Stimulated activated naive CD4-positive, alpha-beta T cell treated with Interleukin-2 at 50 U/mL for 16 hours (primary cell): ENCODE measurements around the gene SCGB1A1.
A peak's percentile ranks its signal among the peaks of the same experiment; 100 is the strongest.
"Not testable (repeated sequence)": the region's sequence is repeated elsewhere in the genome, so short reads cannot be mapped to it uniquely, and the experiment has no call there.

Source experiments
- DNase-seq: peaks from one replicate; lab custom pipeline; 2025; lab: John Stamatoyannopoulos, UW

SCGB1A1 gene

GRCh38 chr11:62418733-62419132, at the start of gene SCGB1A1:
TSS of gene SCGB1A1 (plus strand) at chr11:62419033. CDS start at chr11:62419096, 63 bp downstream.
- DNase-seq: no peak

GRCh38 chr11:62370743-62371440, 47.9 kb upstream of the SCGB1A1 start:
- peak; percentile 27 for DNase-seq

GRCh38 chr11:62372871-62373270, 46.0 kb upstream of the SCGB1A1 start:
- no peak for DNase-seq

GRCh38 chr11:62373464-62374119, 45.2 kb upstream of the SCGB1A1 start:
- no peak for DNase-seq

GRCh38 chr11:62374801-62375200, 44.0 kb upstream of the SCGB1A1 start:
- no peak for DNase-seq

GRCh38 chr11:62378459-62379063, 40.3 kb upstream of the SCGB1A1 start:
- not testable (repeated sequence) for DNase-seq

- not testable (repeated sequence) for DNase-seq
Observed at GRCh38 chr11:62379586-62379985, 39.2 kb upstream of the SCGB1A1 start.

- DNase-seq: peak; percentile 15
Observed at GRCh38 chr11:62380821-62381245, 38.0 kb upstream of the SCGB1A1 start.

- DNase-seq: no peak
Observed at GRCh38 chr11:62383822-62384221, 35.0 kb upstream of the SCGB1A1 start.

- not testable (repeated sequence) for DNase-seq
Observed at GRCh38 chr11:62386083-62386482, 32.8 kb upstream of the SCGB1A1 start.

- no peak for DNase-seq
Observed at GRCh38 chr11:62387381-62387780, 31.5 kb upstream of the SCGB1A1 start.

GRCh38 chr11:62388999-62389398, 29.8 kb upstream of the SCGB1A1 start:
- DNase-seq: no peak

GRCh38 chr11:62390237-62390636, 28.6 kb upstream of the SCGB1A1 start:
- no peak for DNase-seq

GRCh38 chr11:62390722-62391121, 28.1 kb upstream of the SCGB1A1 start:
- no peak for DNase-seq

- no peak for DNase-seq
Observed at GRCh38 chr11:62391642-62392425, 27.0 kb upstream of the SCGB1A1 start.

GRCh38 chr11:62392506-62392905, 26.3 kb upstream of the SCGB1A1 start:
- DNase-seq: no peak

GRCh38 chr11:62393061-62393611, 25.7 kb upstream of the SCGB1A1 start:
- no peak for DNase-seq

GRCh38 chr11:62393735-62394134, 25.1 kb upstream of the SCGB1A1 start:
- DNase-seq: no peak

- peak; percentile 16 for DNase-seq
Observed at GRCh38 chr11:62394825-62395538, 23.9 kb upstream of the SCGB1A1 start.

- DNase-seq: no peak
Observed at GRCh38 chr11:62395885-62396551, 22.8 kb upstream of the SCGB1A1 start.
